ENCODE measurements around the gene MBTD1.

- TF ChIP-seq, protein P1, sequence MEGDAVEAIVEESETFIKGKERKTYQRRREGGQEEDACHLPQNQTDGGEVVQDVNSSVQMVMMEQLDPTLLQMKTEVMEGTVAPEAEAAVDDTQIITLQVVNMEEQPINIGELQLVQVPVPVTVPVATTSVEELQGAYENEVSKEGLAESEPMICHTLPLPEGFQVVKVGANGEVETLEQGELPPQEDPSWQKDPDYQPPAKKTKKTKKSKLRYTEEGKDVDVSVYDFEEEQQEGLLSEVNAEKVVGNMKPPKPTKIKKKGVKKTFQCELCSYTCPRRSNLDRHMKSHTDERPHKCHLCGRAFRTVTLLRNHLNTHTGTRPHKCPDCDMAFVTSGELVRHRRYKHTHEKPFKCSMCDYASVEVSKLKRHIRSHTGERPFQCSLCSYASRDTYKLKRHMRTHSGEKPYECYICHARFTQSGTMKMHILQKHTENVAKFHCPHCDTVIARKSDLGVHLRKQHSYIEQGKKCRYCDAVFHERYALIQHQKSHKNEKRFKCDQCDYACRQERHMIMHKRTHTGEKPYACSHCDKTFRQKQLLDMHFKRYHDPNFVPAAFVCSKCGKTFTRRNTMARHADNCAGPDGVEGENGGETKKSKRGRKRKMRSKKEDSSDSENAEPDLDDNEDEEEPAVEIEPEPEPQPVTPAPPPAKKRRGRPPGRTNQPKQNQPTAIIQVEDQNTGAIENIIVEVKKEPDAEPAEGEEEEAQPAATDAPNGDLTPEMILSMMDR (IDR thresholded peaks at IDR 0.05; ENCODE audit: low read depth, low read length, missing input control) = no peak
- TF ChIP-seq TAF1 (conservative IDR thresholded peaks at IDR 0.05) (no peak), GABPA (IDR thresholded peaks at IDR 0.05 in 1 of 2, conservative IDR thresholded peaks at IDR 0.05 in 1 of 2) (no peak), EGR1 (IDR thresholded peaks at IDR 0.05; ENCODE audit: low read depth in 2 of 2) (no peak), RAD21 (IDR thresholded peaks at IDR 0.05) (no peak), REST (IDR thresholded peaks at IDR 0.05) (no peak)
- TF ChIP-seq, protein P2, sequence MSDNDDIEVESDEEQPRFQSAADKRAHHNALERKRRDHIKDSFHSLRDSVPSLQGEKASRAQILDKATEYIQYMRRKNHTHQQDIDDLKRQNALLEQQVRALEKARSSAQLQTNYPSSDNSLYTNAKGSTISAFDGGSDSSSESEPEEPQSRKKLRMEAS (IDR thresholded peaks at IDR 0.05) = no peak
Measured at GRCh38 chr17:51287412-51287811, 27.6 kb upstream of the MBTD1 start.

Measured in liver (tissue), 3 donors.